Tibial artery (tissue), 4 donors: ENCODE data around the gene LRRC1.

Source experiments
- DNase-seq, 2 donors: peaks; one replicate each; pipeline ENCODE4 v3.0.0-alpha.2; 2019
- H3K27ac ChIP-seq, 2 donors: fragments of 200-600 bp; sonication (generic) in 1 of 2; 1 replicate in 1 of 2; 2 replicates in 1 of 2; pipeline ENCODE4 v1.5.1; 2018 to 2019; ENCODE audit warnings: mild to moderate bottlenecking in 1 of 2
- H3K27me3 ChIP-seq, 2 donors: fragments of 200-600 bp; sonication (generic) in 1 of 2; one replicate each; pipeline versions ENCODE4 v1.5.1 to v1.6.0; 2016 to 2019
- H3K36me3 ChIP-seq, 3 donors: fragments of 200-600 bp; sonication (generic) in 2 of 3; one replicate each; pipeline ENCODE4 v1.5.1; 2016 to 2019; ENCODE audit warnings: mild to moderate bottlenecking in 2 of 3
- H3K4me1 ChIP-seq, 4 donors: fragments of 200-600 bp; sonication (generic) in 2 of 4; 1 replicate in 3 of 4; 2 replicates in 1 of 4; pipeline ENCODE4 v1.5.1; 2016 to 2019
- H3K4me3 ChIP-seq, 2 donors: fragments of 200-600 bp; sonication (generic) in 1 of 2; 1 replicate in 1 of 2; 2 replicates in 1 of 2; pipeline ENCODE4 v1.5.1; 2018 to 2019; ENCODE audit warnings: mild to moderate bottlenecking in 2 of 2
- H3K9me3 ChIP-seq, 3 donors: fragments of 200-600 bp; sonication (generic) in 1 of 3; one replicate each; pipeline ENCODE4 v1.5.1; 2016 to 2019
- CTCF ChIP-seq, 2 experiments: fragments of 200-600 bp in 1 of 2; fragments of 450-650 bp in 1 of 2; IDR thresholded peaks; one replicate each; pipeline ENCODE4 v1.5.1; 2017 to 2019; ENCODE audit warnings: antibody characterized with exemption in 2 of 2, mild to moderate bottlenecking in 1 of 2, moderate library complexity in 1 of 2
- intact Hi-C: fragments of 100-400 bp; cut with DNase I; formaldehyde crosslinking; loops from one replicate; pipeline ENCODE4 v1.15.0; 2023; ENCODE audit warnings: low total_unique reads

The LRRC1 gene

DNA sequence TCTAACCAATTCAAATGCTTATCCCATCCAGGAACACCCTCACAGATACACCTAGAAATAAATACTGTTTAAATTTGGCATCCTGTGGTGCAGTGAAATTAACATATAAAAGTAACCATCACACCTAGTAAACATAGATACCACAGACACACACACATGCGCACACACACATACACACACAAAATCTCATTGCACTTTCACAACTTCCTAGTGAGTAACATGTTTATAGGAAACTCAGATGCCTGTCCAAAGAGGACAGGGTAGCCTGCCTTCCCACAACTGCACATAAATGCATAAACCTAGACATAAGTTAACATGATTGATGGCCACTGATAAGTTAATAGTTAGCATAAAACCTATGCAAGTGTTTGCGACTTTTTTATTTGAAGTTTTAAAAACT is 56.8 kb downstream of the LRRC1 start:
- no peaks in the 10 kb centered on the region for H3K36me3 ChIP-seq
- no peaks in the 10 kb centered on the region for H3K27me3 ChIP-seq
- peaks cover 0 to 18% (median 8%) of the 10 kb centered on the region in 4 donors for H3K4me1 ChIP-seq
- no peak overlapping the region for H3K4me3 ChIP-seq
- no peak overlapping the region for H3K27ac ChIP-seq
- intact Hi-C loops: no loop called here
- DNase-seq: no peak
- no peak for TF ChIP-seq CTCF (IDR thresholded peaks at IDR 0.05)
- no peaks in the 10 kb centered on the region for H3K9me3 ChIP-seq

DNA sequence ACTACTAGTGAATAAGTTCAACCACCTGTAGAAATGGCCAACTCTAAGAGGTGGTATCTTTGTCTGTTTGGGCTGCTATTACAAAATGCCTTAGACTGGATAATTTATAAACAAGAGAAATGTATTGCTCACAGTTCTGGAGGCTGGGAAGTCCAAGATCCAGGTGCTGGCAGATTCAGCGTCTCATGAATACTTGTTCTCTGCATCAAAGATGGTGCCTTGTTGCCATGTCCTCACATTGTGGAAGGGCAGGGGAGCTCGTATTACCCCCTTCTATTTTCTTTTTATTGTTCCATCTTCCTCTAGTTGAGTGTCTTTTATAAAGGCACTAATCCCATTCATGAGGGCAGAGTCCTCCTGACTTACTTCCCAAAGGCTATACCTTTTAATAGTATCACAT is 58.0 kb downstream of the LRRC1 start:
- Histone ChIP-seq H3K27ac (no peak overlapping the region), H3K27me3 (no peaks in the 10 kb centered on the region), H3K4me1 (peaks cover 0 to 28% (median 13%) of the 10 kb centered on the region in 4 donors), H3K9me3 (no peaks in the 10 kb centered on the region), H3K36me3 (no peaks in the 10 kb centered on the region), H3K4me3 (no peak overlapping the region)
- DNase-seq: no peak
- intact Hi-C loops: no loop called here
- no peak for TF ChIP-seq CTCF (IDR thresholded peaks at IDR 0.05)

DNA sequence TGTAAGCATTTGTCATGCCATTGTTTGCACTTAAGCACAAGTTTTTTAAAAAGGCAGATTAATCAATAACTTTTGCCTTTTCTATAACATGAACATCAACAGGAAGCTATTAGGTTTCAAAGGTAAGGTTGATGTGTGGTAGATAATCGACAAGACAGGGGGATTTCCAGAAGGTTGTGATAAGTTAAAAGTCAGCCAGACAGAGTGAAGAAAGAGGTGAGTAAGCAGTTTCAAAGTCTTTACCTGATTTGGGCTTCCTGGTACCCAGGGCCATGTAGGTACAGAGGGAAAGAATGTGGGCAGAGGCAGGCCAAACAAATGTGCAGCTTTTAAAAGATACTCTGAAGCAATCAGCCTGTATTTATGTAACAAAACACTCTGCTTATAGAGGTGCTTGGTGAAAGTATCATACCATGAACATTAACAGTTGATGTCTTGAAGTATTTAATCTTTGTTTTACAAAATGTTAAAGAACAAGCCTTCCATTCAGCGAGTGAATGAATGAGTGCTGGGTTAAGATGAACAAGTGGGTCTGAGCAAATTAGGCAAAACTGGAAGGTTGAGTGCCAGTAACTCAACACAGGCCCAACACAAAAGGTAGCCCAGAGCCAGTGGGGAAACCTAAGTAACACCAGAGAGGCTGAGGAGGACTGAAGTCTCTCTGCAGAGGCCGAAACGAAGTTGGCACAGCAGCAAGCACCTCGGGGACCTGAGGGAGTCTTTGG is 60.2 kb downstream of the LRRC1 start:
- H3K27me3 ChIP-seq: no peaks in the 10 kb centered on the region
- H3K4me3 ChIP-seq: no peak overlapping the region
- intact Hi-C loops: no loop called here
- peaks cover 0 to 35% (median 17%) of the 10 kb centered on the region in 4 donors for H3K4me1 ChIP-seq
- DNase-seq: no peak
- no peaks in the 10 kb centered on the region for H3K9me3 ChIP-seq
- no peak for TF ChIP-seq CTCF (IDR thresholded peaks at IDR 0.05)
- no peak overlapping the region for H3K27ac ChIP-seq
- H3K36me3 ChIP-seq: no peaks in the 10 kb centered on the region

GRCh38 chr6:53855940-53856339 is 61.1 kb downstream of the LRRC1 start:
- no peak overlapping the region for H3K27ac ChIP-seq

GRCh38 chr6:53857318-53858094 is 62.7 kb downstream of the LRRC1 start:
- intact Hi-C loops: no loop called here
- Histone ChIP-seq H3K4me1 (peaks cover 0 to 46% (median 21%) of the 10 kb centered on the region in 4 donors), H3K4me3 (no peak overlapping the region), H3K36me3 (no peaks in the 10 kb centered on the region), H3K27ac (no peak overlapping the region), H3K27me3 (no peaks in the 10 kb centered on the region), H3K9me3 (no peaks in the 10 kb centered on the region)
- no peak for TF ChIP-seq CTCF (IDR thresholded peaks at IDR 0.05)
- DNase-seq: no peak

More at GRCh38 chr6:53855940-53856339, 61.1 kb downstream of the LRRC1 start:
- H3K9me3 ChIP-seq: no peaks in the 10 kb centered on the region
- H3K36me3 ChIP-seq: no peaks in the 10 kb centered on the region
- no peak for TF ChIP-seq CTCF (IDR thresholded peaks at IDR 0.05)
- no peak overlapping the region for H3K4me3 ChIP-seq
- DNase-seq: no peak
- H3K27me3 ChIP-seq: no peaks in the 10 kb centered on the region
- peaks cover 0 to 35% (median 17%) of the 10 kb centered on the region in 4 donors for H3K4me1 ChIP-seq
- intact Hi-C loops: no loop called here
